Neuronal stem cell (in vitro differentiated cells): ENCODE measurements around the gene ST8SIA6.

ENCODE experiments used
- DNase-seq: peaks from one replicate; pipeline ENCODE4 v3.0.0-alpha.2; 2013; ENCODE audit warnings: low spot score
- H2AFZ ChIP-seq: one replicate; pipeline ENCODE4 v1.6.1; 2013; ENCODE audit warnings: mild to moderate bottlenecking, low read length, inconsistent platforms
- H2AK5ac ChIP-seq: 2 replicates; pipeline ENCODE4 v1.6.1; 2013; ENCODE audit warnings: low read depth, mild to moderate bottlenecking, inconsistent platforms, low read length, moderate library complexity, mixed read lengths
- H2BK120ac ChIP-seq: 2 replicates; pipeline ENCODE4 v1.6.1; 2013; ENCODE audit warnings: low read depth, mild to moderate bottlenecking, inconsistent platforms, low read length, moderate library complexity, mixed read lengths
- H2BK12ac ChIP-seq: one replicate; pipeline ENCODE4 v1.6.1; 2013; ENCODE audit warnings: low read length, inconsistent platforms
- H2BK15ac ChIP-seq: 2 replicates; pipeline ENCODE4 v1.6.1; 2013; ENCODE audit warnings: mild to moderate bottlenecking, low read length, inconsistent platforms, mixed read lengths
- H2BK5ac ChIP-seq: one replicate; pipeline ENCODE4 v1.6.1; 2013; ENCODE audit warnings: inconsistent platforms, mild to moderate bottlenecking, low read length, moderate library complexity
- H3K14ac ChIP-seq: one replicate; pipeline ENCODE4 v1.6.1; 2013; ENCODE audit warnings: low read length, inconsistent platforms
- H3K18ac ChIP-seq: 2 replicates; pipeline ENCODE4 v1.6.1; 2013; ENCODE audit warnings: low read length, inconsistent platforms
- H3K23ac ChIP-seq: 2 replicates; pipeline ENCODE4 v1.6.1; 2013; ENCODE audit warnings: low read depth, mild to moderate bottlenecking, mixed read lengths, low read length, inconsistent platforms; ENCODE audit not compliant: poor library complexity
- H3K27ac ChIP-seq: replicated peaks from 3 replicates; pipeline ENCODE4 v1.5.1; 2013; ENCODE audit warnings: low read length, inconsistent platforms
- H3K27me3 ChIP-seq, 3 experiments: 2 replicates each; pipeline ENCODE4 v1.6.1; 2013; ENCODE audit warnings: low read length in 3 of 3, mild to moderate bottlenecking in 2 of 3, inconsistent platforms in 1 of 3, low read depth in 1 of 3, mixed read lengths in 1 of 3, moderate library complexity in 1 of 3; ENCODE audit not compliant: control insufficient read depth in 3 of 3, insufficient read depth in 3 of 3
- H3K36me3 ChIP-seq, 2 donors: replicated peaks in 1 of 2; 2 replicates each; pipeline ENCODE4 v1.6.1; 2013; ENCODE audit warnings: low read length in 2 of 2; ENCODE audit not compliant: control insufficient read depth in 2 of 2, insufficient read depth in 2 of 2
- H3K4ac ChIP-seq: 2 replicates; pipeline ENCODE4 v1.6.1; 2013; ENCODE audit warnings: inconsistent platforms, mild to moderate bottlenecking, low read length, moderate library complexity
- H3K4me1 ChIP-seq, 2 donors: 1 replicate in 1 of 2; 2 replicates in 1 of 2; pipeline ENCODE4 v1.6.1; 2013; ENCODE audit warnings: low read length in 2 of 2, low read depth in 1 of 2; ENCODE audit not compliant: control insufficient read depth in 2 of 2, insufficient read depth in 1 of 2
- H3K4me2 ChIP-seq: one replicate; pipeline ENCODE4 v1.6.1; 2013; ENCODE audit warnings: mild to moderate bottlenecking, low read length, inconsistent platforms; ENCODE audit not compliant: insufficient read depth, poor library complexity, severe bottlenecking
- H3K4me3 ChIP-seq, 2 donors: 2 replicates each; pipeline ENCODE4 v1.5.1; 2013; ENCODE audit warnings: low read length in 2 of 2, mild to moderate bottlenecking in 2 of 2, inconsistent platforms in 1 of 2, moderate library complexity in 1 of 2
- H3K79me1 ChIP-seq: one replicate; pipeline ENCODE4 v1.6.1; 2013; ENCODE audit warnings: low read depth, mild to moderate bottlenecking, inconsistent platforms, low read length, moderate library complexity
- H3K9ac ChIP-seq: one replicate; pipeline ENCODE4 v1.6.1; 2013; ENCODE audit warnings: mild to moderate bottlenecking, low read depth, low read length, inconsistent platforms; ENCODE audit not compliant: poor library complexity
- H3K9me3 ChIP-seq, 2 donors: replicated peaks in 1 of 2; 2 replicates each; pipeline versions ENCODE3 to v1.6.1; 2013; ENCODE audit warnings: low read length in 2 of 2, mild to moderate bottlenecking in 2 of 2, inconsistent platforms in 1 of 2, low read depth in 1 of 2, mixed read lengths in 1 of 2, moderate library complexity in 1 of 2; ENCODE audit not compliant: control insufficient read depth in 2 of 2, insufficient read depth in 1 of 2
- H4K8ac ChIP-seq: one replicate; pipeline ENCODE4 v1.6.1; 2013; ENCODE audit warnings: low read depth, mild to moderate bottlenecking, inconsistent platforms, low read length, moderate library complexity
- H4K91ac ChIP-seq: one replicate; pipeline ENCODE4 v1.6.1; 2013; ENCODE audit warnings: low read length, low read depth, mild to moderate bottlenecking, inconsistent platforms; ENCODE audit not compliant: poor library complexity
- WGBS, 2 donors: extraction: QIAGEN DNeasy Blood & Tissue Kit; methylation state at CpG; one replicate each; pipeline ENCODE4 v1.1.7; 2013; ENCODE audit warnings: missing lambda C conversion rate in 2 of 2, mixed read lengths in 1 of 2; ENCODE audit not compliant: insufficient read length in 2 of 2, insufficient replicate concordance in 1 of 2; ENCODE audit errors: extremely low coverage in 2 of 2; 5-methylcytosine and 5-hydroxymethylcytosine counted together

Gene ST8SIA6

DNA sequence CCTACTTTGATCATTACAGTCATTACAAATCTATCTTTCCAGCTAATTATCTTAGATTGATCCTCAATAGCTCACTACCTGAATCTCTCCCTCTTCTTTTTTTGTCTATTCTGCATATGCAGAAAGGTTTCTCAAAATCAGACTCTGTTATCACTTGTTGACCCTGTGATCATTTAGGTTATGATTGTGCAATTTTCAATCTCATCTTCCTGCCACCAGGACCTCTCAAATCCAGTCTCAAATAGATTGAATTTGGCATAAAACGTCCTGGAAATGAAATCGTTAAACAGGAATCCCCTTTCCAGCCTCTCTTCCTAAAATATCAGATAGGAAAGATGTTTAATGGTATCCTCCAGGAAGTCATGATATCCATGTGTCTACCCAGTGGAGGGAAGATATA, 96.6 kb downstream of the ST8SIA6 start:
- no peak overlapping the region for H2AK5ac ChIP-seq
- no CpG with 5 or more reads among the region's 2 CpGs for WGBS, 2 donors

DNA sequence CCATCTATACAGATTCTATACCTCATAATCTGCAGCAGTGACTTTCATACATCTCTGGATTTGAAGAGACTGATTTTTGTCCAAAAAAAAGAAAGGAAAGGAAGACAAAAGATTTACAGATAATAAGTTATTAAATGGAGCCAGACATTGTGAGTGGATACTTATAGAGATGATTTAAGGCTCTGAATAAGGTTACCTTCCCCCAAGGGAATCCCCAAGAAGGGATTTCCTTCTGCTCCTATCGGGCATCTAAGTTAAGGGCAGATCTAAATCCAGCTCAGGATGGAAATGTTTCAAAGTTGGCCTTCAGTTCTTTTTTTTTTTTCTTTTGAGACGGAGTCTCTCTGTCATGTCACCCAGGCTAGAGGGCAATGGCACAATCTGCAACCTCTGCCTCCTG, 97.6 kb downstream of the ST8SIA6 start:
- Histone ChIP-seq H3K23ac (no peak overlapping the region), H2BK15ac (no peak overlapping the region), H3K4me1 (no peaks in the 10 kb centered on the region), H2BK5ac (no peak overlapping the region), H3K4me3 (no peak overlapping the region), H3K27me3 (no peaks in the 10 kb centered on the region), H4K8ac (no peak overlapping the region), H2BK120ac (no peak overlapping the region), H3K4ac (no peak overlapping the region), H3K36me3 (no peaks in the 10 kb centered on the region), H3K9me3 (no peaks in the 10 kb centered on the region), H2AFZ (no peak overlapping the region), H3K14ac (no peak overlapping the region), H3K4me2 (no peak overlapping the region), H3K18ac (no peak overlapping the region), H2AK5ac (no peak overlapping the region), H3K27ac (no peak overlapping the region), H3K79me1 (no peaks in the 10 kb centered on the region), H4K91ac (no peak overlapping the region), H2BK12ac (no peak overlapping the region), H3K9ac (no peak overlapping the region)
- no peak for DNase-seq
- WGBS, 2 donors: no CpG with 5 or more reads among the region's 2 CpGs

More for the DNA sequence above, 96.6 kb downstream of the ST8SIA6 start:
- Histone ChIP-seq H3K18ac (no peak overlapping the region), H3K27me3 (no peaks in the 10 kb centered on the region), H3K14ac (no peak overlapping the region), H2AFZ (no peak overlapping the region), H2BK5ac (no peak overlapping the region), H2BK15ac (no peak overlapping the region), H3K4me1 (no peaks in the 10 kb centered on the region), H3K23ac (no peak overlapping the region), H2BK120ac (no peak overlapping the region), H3K4me2 (no peak overlapping the region), H2BK12ac (no peak overlapping the region), H3K9ac (no peak overlapping the region), H3K9me3 (no peaks in the 10 kb centered on the region), H3K36me3 (no peaks in the 10 kb centered on the region), H4K8ac (no peak overlapping the region), H4K91ac (no peak overlapping the region), H3K4me3 (no peak overlapping the region), H3K27ac (no peak overlapping the region), H3K79me1 (no peaks in the 10 kb centered on the region), H3K4ac (no peak overlapping the region)
- no peak for DNase-seq

DNA sequence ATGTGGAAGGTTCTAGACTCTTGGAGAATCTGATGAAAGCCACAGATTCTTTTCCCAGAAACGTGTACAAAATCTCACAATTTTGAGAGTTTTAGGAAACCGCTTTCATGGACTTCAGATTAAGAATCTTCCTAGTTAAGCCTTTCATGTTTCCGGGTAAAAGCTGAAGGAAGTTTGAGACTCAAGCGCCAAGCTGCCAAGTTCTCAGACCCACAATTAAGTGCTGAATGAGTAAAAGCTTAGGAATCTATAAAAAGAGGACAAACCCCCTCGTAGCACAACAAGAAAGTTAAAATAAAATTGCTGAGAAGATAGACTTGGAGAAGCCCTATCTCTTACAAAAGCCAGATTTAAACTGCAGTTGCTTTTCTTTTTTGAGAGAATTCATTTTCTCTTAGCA, 99.6 kb downstream of the ST8SIA6 start:
- Histone ChIP-seq H3K18ac (no peak overlapping the region), H2AK5ac (no peak overlapping the region), H4K91ac (no peak overlapping the region), H3K79me1 (no peaks in the 10 kb centered on the region), H3K4me2 (no peak overlapping the region), H2BK12ac (no peak overlapping the region), H3K4me1 (no peaks in the 10 kb centered on the region), H3K27ac (no peak overlapping the region), H3K4me3 (no peak overlapping the region), H3K27me3 (no peaks in the 10 kb centered on the region), H4K8ac (no peak overlapping the region), H3K23ac (no peak overlapping the region), H2BK15ac (no peak overlapping the region), H3K36me3 (no peaks in the 10 kb centered on the region), H3K14ac (no peak overlapping the region), H2AFZ (no peak overlapping the region), H3K9ac (no peak overlapping the region), H2BK120ac (no peak overlapping the region), H3K9me3 (no peaks in the 10 kb centered on the region), H3K4ac (no peak overlapping the region), H2BK5ac (no peak overlapping the region)
- WGBS, 2 donors: no CpG with 5 or more reads among the region's 5 CpGs
- no peak for DNase-seq

DNA sequence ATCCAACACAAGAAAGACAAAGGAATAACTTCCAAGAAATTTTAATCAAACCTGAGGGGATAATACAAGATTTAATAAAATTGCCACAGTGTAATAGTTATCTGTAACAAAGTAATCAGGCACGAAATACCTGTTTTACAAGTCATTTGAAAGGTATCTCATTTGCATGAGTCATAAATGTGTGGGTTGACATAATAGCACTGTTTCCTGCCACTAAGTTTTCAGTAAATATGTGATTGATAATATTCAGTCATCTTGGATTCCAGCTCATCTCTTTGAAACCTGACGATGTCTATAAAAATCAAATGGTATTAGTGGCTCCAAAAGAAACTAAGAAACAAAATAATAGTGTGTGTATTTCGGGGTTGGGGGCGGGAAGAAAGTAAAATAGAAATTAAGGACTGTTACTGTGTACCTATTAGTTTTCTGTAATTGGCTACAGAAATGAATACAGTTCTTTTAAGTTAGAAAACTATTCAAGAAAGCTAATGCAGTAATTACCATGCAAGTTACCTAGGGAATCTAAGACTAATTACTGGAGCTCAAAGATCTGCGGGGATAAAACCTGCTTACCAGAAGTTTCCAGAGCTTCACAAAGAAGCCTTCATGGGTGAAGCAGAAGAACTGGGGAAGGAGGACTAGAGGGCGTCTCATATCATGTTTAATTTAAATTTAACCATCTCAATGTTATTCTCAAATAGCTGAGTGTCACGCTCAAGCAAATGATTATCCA, 100.7 kb downstream of the ST8SIA6 start:
- H3K4me1 ChIP-seq: no peaks in the 10 kb centered on the region
- no peak overlapping the region for H2BK5ac ChIP-seq
- no peak overlapping the region for H2BK120ac ChIP-seq
- no peak overlapping the region for H2BK15ac ChIP-seq
- H3K18ac ChIP-seq: no peak overlapping the region
- no peaks in the 10 kb centered on the region for H3K27me3 ChIP-seq
- no peaks in the 10 kb centered on the region for H3K36me3 ChIP-seq
- no peak overlapping the region for H3K14ac ChIP-seq
- H3K9ac ChIP-seq: no peak overlapping the region
- no peak for DNase-seq
- no peaks in the 10 kb centered on the region for H3K9me3 ChIP-seq
- no peak overlapping the region for H4K91ac ChIP-seq
- no peak overlapping the region for H3K4me3 ChIP-seq
- H3K4ac ChIP-seq: no peak overlapping the region
- 100% methylated on average over 2 of the region's 7 CpGs; no CpG with 5 or more reads in 1 of the 2 donors for WGBS, 2 donors
- H3K23ac ChIP-seq: no peak overlapping the region
- no peaks in the 10 kb centered on the region for H3K79me1 ChIP-seq
- no peak overlapping the region for H3K27ac ChIP-seq
- no peak overlapping the region for H2BK12ac ChIP-seq
- no peak overlapping the region for H2AK5ac ChIP-seq
- no peak overlapping the region for H4K8ac ChIP-seq
- H2AFZ ChIP-seq: no peak overlapping the region
- no peak overlapping the region for H3K4me2 ChIP-seq
